ENCODE data around the gene AFTPH. TPM values are rescaled to one million over a fixed set of nuclear protein-coding genes. Genes with fewer than 3 reads are reported as not detected.

AFTPH gene
- total RNA-seq, 1 donor from 2014 or later = 58.0 TPM

- Histone ChIP-seq H3K4me3 (no peak overlapping the region), H3K27me3 (no peaks in the 10 kb centered on the region), H3K36me3 (no peaks in the 10 kb centered on the region), H3K9me3 (no peaks in the 10 kb centered on the region), H3K27ac (no peak overlapping the region), H3K4me1 (no peaks in the 10 kb centered on the region)
- no peak for TF ChIP-seq CTCF (IDR thresholded peaks at IDR 0.05)
- no peak for DNase-seq (ENCODE audit: low spot score in 2 of 2)
- intact Hi-C loops (cut with DNase I) = no loop called here
These were observed 100.0 kb downstream of the AFTPH start for GRCh38 chr2:64624108-64624610.

- Histone ChIP-seq H3K27me3 (no peaks in the 10 kb centered on the region), H3K9me3 (no peaks in the 10 kb centered on the region), H3K4me3 (no peak overlapping the region), H3K36me3 (no peaks in the 10 kb centered on the region), H3K27ac (no peak overlapping the region), H3K4me1 (no peaks in the 10 kb centered on the region)
- no peak for DNase-seq (ENCODE audit: low spot score in 2 of 2)
- TF ChIP-seq CTCF (IDR thresholded peaks at IDR 0.05) = no peak
- intact Hi-C loops (cut with DNase I) = no loop called here
These were observed 100.7 kb downstream of the AFTPH start for GRCh38 chr2:64624862-64625261.

GRCh38 chr2:64625299-64626145, 101.4 kb downstream of the AFTPH start:
- TF ChIP-seq CTCF (IDR thresholded peaks at IDR 0.05) = no peak
- Histone ChIP-seq H3K27ac (no peak overlapping the region), H3K4me1 (no peaks in the 10 kb centered on the region), H3K4me3 (no peak overlapping the region), H3K9me3 (no peaks in the 10 kb centered on the region), H3K27me3 (no peaks in the 10 kb centered on the region), H3K36me3 (no peaks in the 10 kb centered on the region)
- intact Hi-C loops (cut with DNase I) = no loop called here
- no peak for DNase-seq (ENCODE audit: low spot score in 2 of 2)

GRCh38 chr2:64626146-64626809, 102.2 kb downstream of the AFTPH start:
- H3K9me3 ChIP-seq = no peaks in the 10 kb centered on the region
- no peaks in the 10 kb centered on the region for H3K27me3 ChIP-seq
- DNase-seq (ENCODE audit: low spot score in 2 of 2) = no peak
- no peak for TF ChIP-seq CTCF (IDR thresholded peaks at IDR 0.05)
- H3K36me3 ChIP-seq = peaks cover 0 to 7% of the 10 kb centered on the region in 2 donors
- H3K4me1 ChIP-seq = no peaks in the 10 kb centered on the region
- no peak overlapping the region for H3K27ac ChIP-seq
- intact Hi-C loops (cut with DNase I) = no loop called here
- no peak overlapping the region for H3K4me3 ChIP-seq

- DNase-seq (ENCODE audit: low spot score in 2 of 2) = no peak
- Histone ChIP-seq H3K36me3 (peaks cover 0 to 8% of the 10 kb centered on the region in 2 donors), H3K4me1 (no peaks in the 10 kb centered on the region), H3K9me3 (no peaks in the 10 kb centered on the region), H3K27me3 (no peaks in the 10 kb centered on the region), H3K4me3 (no peak overlapping the region), H3K27ac (no peak overlapping the region)
- intact Hi-C loops (cut with DNase I) = no loop called here
- TF ChIP-seq CTCF (IDR thresholded peaks at IDR 0.05) = no peak
These were observed 103.0 kb downstream of the AFTPH start for GRCh38 chr2:64626963-64627760.
